Astrocyte (in vitro differentiated cells and primary cell): ENCODE results near the gene ADRA2B. TPM values are rescaled to one million over a fixed set of nuclear protein-coding genes. Genes with fewer than 3 reads are reported as not detected.

Source experiments
- DNase-seq: peaks from one replicate; pipeline ENCODE4 v3.0.0-alpha.2; 2010; ENCODE audit warnings: low read depth
- FAIRE-seq: peaks from 2 replicates; lab custom pipeline; 2011; peaks lifted over from hg19 to GRCh38; lab: Jason Lieb, UNC
- H2AFZ ChIP-seq: 2 replicates; pipeline ENCODE4 v1.6.0; 2012; ENCODE audit warnings: low read depth, low read length, inconsistent platforms
- H3K27ac ChIP-seq: 2 replicates; pipeline ENCODE4 v1.5.1; 2011; ENCODE audit warnings: low read depth, low read length, inconsistent platforms
- H3K27me3 ChIP-seq: 2 replicates; pipeline ENCODE4 v1.6.0; 2011; ENCODE audit warnings: low read length, inconsistent platforms; ENCODE audit not compliant: insufficient read depth
- H3K36me3 ChIP-seq: 2 replicates; pipeline ENCODE4 v1.5.1; 2011; ENCODE audit warnings: low read length, inconsistent platforms; ENCODE audit not compliant: insufficient read depth
- H3K4me1 ChIP-seq: 2 replicates; pipeline ENCODE4 v1.5.1; 2011; ENCODE audit warnings: low read length, inconsistent platforms; ENCODE audit not compliant: insufficient read depth
- H3K4me2 ChIP-seq: 2 replicates; pipeline ENCODE4 v1.6.0; 2012; ENCODE audit warnings: low read length, inconsistent platforms
- H3K4me3 ChIP-seq: 2 replicates; pipeline ENCODE4 v1.5.1; 2011; ENCODE audit warnings: low read depth, mild to moderate bottlenecking, low read length, inconsistent platforms; ENCODE audit not compliant: insufficient read depth
- H3K79me2 ChIP-seq: 2 replicates; pipeline ENCODE4 v1.6.0; 2012; ENCODE audit warnings: mild to moderate bottlenecking, low read length, inconsistent platforms; ENCODE audit not compliant: insufficient read depth
- H3K9ac ChIP-seq: 2 replicates; pipeline ENCODE4 v1.6.0; 2012; ENCODE audit warnings: mild to moderate bottlenecking, low read length, inconsistent platforms
- H3K9me3 ChIP-seq: 2 replicates; pipeline ENCODE4 v1.5.1; 2012; ENCODE audit warnings: low read depth, mild to moderate bottlenecking, low read length, inconsistent platforms; ENCODE audit not compliant: insufficient read depth
- H4K20me1 ChIP-seq: 2 replicates; pipeline ENCODE4 v1.6.0; 2012; ENCODE audit warnings: low read length, inconsistent platforms; ENCODE audit not compliant: insufficient read depth
- H3K27ac Mint-ChIP-seq: one replicate; pipeline ENCODE4 v1.8.0; 2021; ENCODE audit warnings: mild to moderate bottlenecking, mixed read lengths; ENCODE audit not compliant: unreplicated experiment
- H3K27me3 Mint-ChIP-seq: one replicate; pipeline ENCODE4 v1.8.0; 2021; ENCODE audit warnings: low read depth, mixed read lengths; ENCODE audit not compliant: unreplicated experiment
- H3K36me3 Mint-ChIP-seq: one replicate; pipeline ENCODE4 v1.8.0; 2021; ENCODE audit warnings: low read depth, mixed read lengths; ENCODE audit not compliant: unreplicated experiment
- H3K4me1 Mint-ChIP-seq: one replicate; pipeline ENCODE4 v1.8.0; 2021; ENCODE audit warnings: low read depth, mixed read lengths; ENCODE audit not compliant: unreplicated experiment
- H3K4me3 Mint-ChIP-seq: one replicate; pipeline ENCODE4 v1.8.0; 2021; ENCODE audit warnings: mild to moderate bottlenecking, moderate library complexity, mixed read lengths; ENCODE audit not compliant: unreplicated experiment
- H3K9me3 Mint-ChIP-seq: one replicate; pipeline ENCODE4 v1.8.0; 2021; ENCODE audit warnings: mild to moderate bottlenecking, mixed read lengths; ENCODE audit not compliant: unreplicated experiment
- EZH2 ChIP-seq: IDR thresholded peaks from 2 replicates; pipeline ENCODE4 v1.6.1; 2012; ENCODE audit warnings: mild to moderate bottlenecking, low read length, inconsistent platforms; ENCODE audit not compliant: insufficient read depth
- total RNA-seq: library from RNA; stranded (reverse); gene quantifications from 2 replicates; pipeline ENCODE4 v1.2.1, GENCODE V29; 2021
- TF ChIP-seq, protein P1 (sequence below): IDR thresholded peaks from 2 replicates; pipeline ENCODE4 v1.5.1; 2011; ENCODE audit warnings: low read depth, mild to moderate bottlenecking, inconsistent platforms, low read length, moderate library complexity; ENCODE audit not compliant: insufficient read depth

Gene ADRA2B
- total RNA-seq, 1 donor from 2014 or later: not detected

DNA sequence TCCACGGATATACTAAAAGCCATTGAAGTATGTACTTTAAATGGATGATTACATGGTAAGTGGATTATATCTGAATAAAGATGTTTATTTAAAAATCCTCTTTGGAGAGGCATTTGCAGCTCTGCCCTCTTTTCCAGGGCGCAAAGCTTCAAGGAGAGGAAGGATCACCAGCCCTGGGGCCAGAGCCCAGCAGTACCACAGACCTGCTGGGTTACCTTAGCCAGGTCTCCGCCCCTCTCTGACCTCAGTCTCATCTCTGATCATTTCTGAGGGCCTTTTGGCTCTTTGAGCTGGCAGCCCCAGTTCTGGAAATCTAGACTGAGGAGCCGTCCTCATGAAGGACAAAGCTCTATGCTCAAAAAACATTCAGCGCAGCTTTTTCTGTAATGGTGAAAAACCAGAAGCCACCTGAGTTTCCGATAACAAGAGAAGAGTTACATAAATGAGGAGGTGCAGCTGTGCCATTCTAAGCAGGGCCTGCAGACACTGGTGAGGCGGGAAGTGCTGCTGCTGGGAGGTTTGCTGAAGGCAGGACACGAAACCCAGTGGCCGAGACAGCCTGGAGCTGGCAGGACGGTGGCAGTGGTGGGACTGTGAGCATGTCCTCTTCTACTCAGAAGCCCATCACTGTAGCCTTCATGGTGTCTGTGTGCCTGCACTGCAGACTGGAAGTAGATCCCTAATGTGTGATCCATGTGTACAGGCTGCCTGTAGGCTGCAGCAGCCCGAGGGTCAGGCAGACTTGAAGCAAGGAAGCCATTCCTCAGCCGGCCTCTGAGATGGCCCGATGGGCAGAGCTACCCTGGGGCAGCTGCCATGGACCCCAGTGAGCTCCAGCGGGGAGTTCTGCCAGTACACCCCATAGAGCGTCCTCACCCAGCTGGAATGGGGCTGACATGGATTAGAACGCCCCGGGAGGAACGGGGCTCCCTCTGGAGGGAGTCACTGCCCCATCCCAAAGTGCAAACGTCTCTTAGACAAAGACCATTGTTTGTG lies 27.7 kb downstream of the ADRA2B start:
- H3K27me3 Mint-ChIP-seq: peaks cover 7% of the 10 kb centered on the region
- no peak overlapping the region for H3K27ac Mint-ChIP-seq
- Histone ChIP-seq H3K27ac (no peak overlapping the region), H4K20me1 (no peaks in the 10 kb centered on the region), H3K9ac (no peak overlapping the region), H3K79me2 (no peaks in the 10 kb centered on the region), H3K36me3 (no peaks in the 10 kb centered on the region), H3K4me1 (no peaks in the 10 kb centered on the region), H3K4me3 (no peak overlapping the region), H3K9me3 (no peaks in the 10 kb centered on the region), H2AFZ (no peak overlapping the region), H3K4me2 (no peak overlapping the region), H3K27me3 (peaks cover 6% of the 10 kb centered on the region)
- no peak for FAIRE-seq
- peaks cover 9% of the 10 kb centered on the region for H3K4me1 Mint-ChIP-seq
- DNase-seq: no peak
- H3K36me3 Mint-ChIP-seq: no peaks in the 10 kb centered on the region
- no peak overlapping the region for H3K4me3 Mint-ChIP-seq
- H3K9me3 Mint-ChIP-seq: no peaks in the 10 kb centered on the region
- TF ChIP-seq, protein P1, sequence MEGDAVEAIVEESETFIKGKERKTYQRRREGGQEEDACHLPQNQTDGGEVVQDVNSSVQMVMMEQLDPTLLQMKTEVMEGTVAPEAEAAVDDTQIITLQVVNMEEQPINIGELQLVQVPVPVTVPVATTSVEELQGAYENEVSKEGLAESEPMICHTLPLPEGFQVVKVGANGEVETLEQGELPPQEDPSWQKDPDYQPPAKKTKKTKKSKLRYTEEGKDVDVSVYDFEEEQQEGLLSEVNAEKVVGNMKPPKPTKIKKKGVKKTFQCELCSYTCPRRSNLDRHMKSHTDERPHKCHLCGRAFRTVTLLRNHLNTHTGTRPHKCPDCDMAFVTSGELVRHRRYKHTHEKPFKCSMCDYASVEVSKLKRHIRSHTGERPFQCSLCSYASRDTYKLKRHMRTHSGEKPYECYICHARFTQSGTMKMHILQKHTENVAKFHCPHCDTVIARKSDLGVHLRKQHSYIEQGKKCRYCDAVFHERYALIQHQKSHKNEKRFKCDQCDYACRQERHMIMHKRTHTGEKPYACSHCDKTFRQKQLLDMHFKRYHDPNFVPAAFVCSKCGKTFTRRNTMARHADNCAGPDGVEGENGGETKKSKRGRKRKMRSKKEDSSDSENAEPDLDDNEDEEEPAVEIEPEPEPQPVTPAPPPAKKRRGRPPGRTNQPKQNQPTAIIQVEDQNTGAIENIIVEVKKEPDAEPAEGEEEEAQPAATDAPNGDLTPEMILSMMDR: no peak
- TF ChIP-seq EZH2: no peak

DNA sequence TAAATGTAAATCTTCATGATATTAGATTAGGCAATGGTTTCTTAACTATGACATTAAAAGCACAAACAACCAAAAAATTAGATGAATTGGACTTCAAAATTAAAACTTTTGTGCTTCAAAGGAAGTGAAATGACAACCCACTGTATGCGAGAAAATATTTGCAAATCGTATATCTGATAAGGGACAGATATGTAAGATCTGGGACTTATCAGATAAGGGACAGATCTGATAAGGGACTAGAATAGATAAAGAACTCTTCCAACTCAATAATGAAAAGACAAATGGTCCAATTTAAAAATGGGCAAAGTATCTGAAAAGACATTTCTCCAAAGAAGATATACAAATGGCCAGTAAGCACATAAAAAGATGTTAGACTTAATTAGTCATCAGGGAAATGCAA lies 29.2 kb downstream of the ADRA2B start:
- H3K36me3 Mint-ChIP-seq: no peaks in the 10 kb centered on the region
- Histone ChIP-seq H3K9ac (no peak overlapping the region), H2AFZ (no peak overlapping the region), H3K79me2 (no peaks in the 10 kb centered on the region), H3K4me2 (no peak overlapping the region), H3K27ac (no peak overlapping the region), H4K20me1 (no peaks in the 10 kb centered on the region), H3K4me1 (no peaks in the 10 kb centered on the region), H3K27me3 (peaks cover 6% of the 10 kb centered on the region), H3K9me3 (no peaks in the 10 kb centered on the region), H3K36me3 (no peaks in the 10 kb centered on the region), H3K4me3 (no peak overlapping the region)
- TF ChIP-seq EZH2: no peak
- TF ChIP-seq, protein P1: no peak
- H3K27ac Mint-ChIP-seq: no peak overlapping the region
- DNase-seq: no peak
- no peaks in the 10 kb centered on the region for H3K9me3 Mint-ChIP-seq
- H3K4me1 Mint-ChIP-seq: peaks cover 9% of the 10 kb centered on the region
- no peak overlapping the region for H3K4me3 Mint-ChIP-seq
- FAIRE-seq: no peak
- peaks cover 8% of the 10 kb centered on the region for H3K27me3 Mint-ChIP-seq
